GM12878 (cell line): Measurements from ENCODE around the gene DDX50. TPM values are rescaled to one million over a fixed set of nuclear protein-coding genes. Genes with fewer than 3 reads are reported as not detected.
A peak's percentile ranks its signal among the peaks of the same experiment; 100 is the strongest.

Experiments used
- FOXK2 ChIP-seq: fragments of 450-650 bp; IDR thresholded peaks from 2 replicates; pipeline ENCODE4 v1.6.1; 2017; ENCODE audit warnings: mild to moderate bottlenecking, moderate library complexity
- HDAC2 ChIP-seq: fragments of 200-600 bp; sonication (generic); IDR thresholded peaks from 2 replicates; pipeline ENCODE4 v1.6.1; 2017
- IKZF2 ChIP-seq, 2 experiments: fragments of 450-650 bp; IDR thresholded peaks; 2 replicates each; pipeline ENCODE4 v1.6.1; 2017; ENCODE audit warnings: mild to moderate bottlenecking in 2 of 2, moderate library complexity in 2 of 2
- MYC ChIP-seq: IDR thresholded peaks from 2 replicates; pipeline ENCODE4 v1.6.1; 2011; ENCODE audit warnings: mild to moderate bottlenecking, low read length, moderate library complexity, inconsistent platforms; ENCODE audit not compliant: insufficient read depth, insufficient replicate concordance, insufficient read length, severe bottlenecking
- NBN ChIP-seq: fragments of 450-650 bp; IDR thresholded peaks from 2 replicates; pipeline ENCODE4 v1.6.1; 2016
- NFIC ChIP-seq: IDR thresholded peaks from 2 replicates; pipeline ENCODE4 v1.6.1; 2012; ENCODE audit warnings: low read depth, mild to moderate bottlenecking, inconsistent platforms, low read length, moderate library complexity
- NFYA ChIP-seq: IDR thresholded peaks from 2 replicates; pipeline ENCODE4 v1.6.1; 2011; ENCODE audit warnings: low read depth, mild to moderate bottlenecking, low read length, improper control_type of control experiment, borderline replicate concordance
- PAX8 ChIP-seq: fragments of 450-650 bp; IDR thresholded peaks from 2 replicates; pipeline ENCODE4 v1.6.1; 2017; ENCODE audit warnings: mild to moderate bottlenecking, moderate library complexity
- POLR2A ChIP-seq: IDR thresholded peaks from 2 replicates; pipeline ENCODE4 v1.6.1; 2011; ENCODE audit warnings: low read depth, mild to moderate bottlenecking, low read length
- POLR2AphosphoS5 ChIP-seq: IDR thresholded peaks from 2 replicates; pipeline ENCODE4 v1.6.1; 2011; ENCODE audit warnings: mild to moderate bottlenecking, low read length, inconsistent platforms
- RB1 ChIP-seq: fragments of 450-650 bp; formaldehyde crosslinking; IDR thresholded peaks from 2 replicates; pipeline ENCODE4 v1.6.1; 2017; ENCODE audit warnings: mild to moderate bottlenecking, borderline replicate concordance
- RFX5 ChIP-seq: IDR thresholded peaks from 2 replicates; pipeline ENCODE4 v1.6.1; 2011; ENCODE audit warnings: low read depth, low read length, improper control_type of control experiment
- SIN3A ChIP-seq: IDR thresholded peaks from 2 replicates; pipeline ENCODE4 v1.6.1; 2012; ENCODE audit warnings: low read depth, low read length, improper control_type of control experiment
- TARDBP ChIP-seq: IDR thresholded peaks from 2 replicates; pipeline ENCODE4 v1.6.1; 2016; ENCODE audit warnings: borderline replicate concordance
- YY1 ChIP-seq: IDR thresholded peaks from 2 replicates; pipeline ENCODE4 v1.6.1; 2011; ENCODE audit warnings: low read depth, mild to moderate bottlenecking, low read length
- ZNF207 ChIP-seq: fragments of 450-650 bp; IDR thresholded peaks from 2 replicates; pipeline ENCODE4 v1.6.1; 2014; ENCODE audit warnings: antibody characterized with exemption, mild to moderate bottlenecking, borderline replicate concordance
- ZNF217 ChIP-seq: fragments of 450-650 bp; IDR thresholded peaks from 2 replicates; pipeline ENCODE4 v1.6.1; 2017; ENCODE audit warnings: antibody characterized with exemption, mild to moderate bottlenecking
- polyA plus RNA-seq, 11 experiments: library from polyadenylated mRNA; depleted of rRNA in 4 of 11; unstranded in 6 of 11; stranded (reverse) in 5 of 11; fragments of >200 nt; fragmentation: Nextera tagmentation in 4 of 11; fragmentation: Illumina TruSeq in 1 of 11; extraction: Ambion mirVana in 4 of 11; extraction: Trizol in 1 of 11; gene quantifications; 1 replicate in 1 of 11; 2 replicates in 10 of 11; pipeline versions ENCODE4 v1.2.1 to v1.2.3, GENCODE V29; 2011 to 2016; ENCODE audit warnings: inconsistent platforms in 2 of 11, missing spikeins in 2 of 11, low read depth in 1 of 11
- total RNA-seq, 4 experiments: library from RNA; depleted of rRNA in 3 of 4; stranded (reverse); fragments of >200 nt in 3 of 4; fragmentation: Illumina TruSeq in 1 of 4; extraction: Trizol in 1 of 4; gene quantifications; 2 replicates each; pipeline versions ENCODE4 v1.2.1 to v1.2.3, GENCODE V29; 2013 to 2021
- TF ChIP-seq, protein P1 (sequence below): fragments of 450-650 bp; IDR thresholded peaks from 2 replicates; pipeline ENCODE4 v1.6.1; 2016; ENCODE audit warnings: mild to moderate bottlenecking
- TF ChIP-seq, protein P2 (sequence below): fragments of 450-650 bp; IDR thresholded peaks from 2 replicates; pipeline ENCODE4 v1.6.1; 2016; ENCODE audit warnings: mild to moderate bottlenecking
- TF ChIP-seq, protein P3 (sequence below): fragments of 450-650 bp; IDR thresholded peaks from 2 replicates; pipeline ENCODE4 v1.6.1; 2014; ENCODE audit warnings: mild to moderate bottlenecking
- TF ChIP-seq, protein P4 (sequence below): IDR thresholded peaks from 2 replicates; pipeline ENCODE4 v1.6.1; 2012; ENCODE audit warnings: low read length, inconsistent platforms
- TF ChIP-seq, protein P5 (sequence below): fragments of 450-650 bp; IDR thresholded peaks from 2 replicates; pipeline ENCODE4 v1.6.1; 2017; ENCODE audit warnings: antibody characterized with exemption, mild to moderate bottlenecking, moderate library complexity
- TF ChIP-seq, protein P6 (sequence below): IDR thresholded peaks from 2 replicates; pipeline ENCODE4 v1.6.1; 2011; ENCODE audit warnings: borderline replicate concordance, low read depth, mild to moderate bottlenecking, moderate library complexity, mixed read lengths, low read length; ENCODE audit not compliant: insufficient read depth; ENCODE audit errors: extremely low read length

The DDX50 gene
- total and polyA plus RNA-seq, 10 of the 15 experiments (the other 5 are each of a cell fraction or from before 2014, with no cell fraction given), result 24.9 to 52.0 (median 36.8) TPM

DNA sequence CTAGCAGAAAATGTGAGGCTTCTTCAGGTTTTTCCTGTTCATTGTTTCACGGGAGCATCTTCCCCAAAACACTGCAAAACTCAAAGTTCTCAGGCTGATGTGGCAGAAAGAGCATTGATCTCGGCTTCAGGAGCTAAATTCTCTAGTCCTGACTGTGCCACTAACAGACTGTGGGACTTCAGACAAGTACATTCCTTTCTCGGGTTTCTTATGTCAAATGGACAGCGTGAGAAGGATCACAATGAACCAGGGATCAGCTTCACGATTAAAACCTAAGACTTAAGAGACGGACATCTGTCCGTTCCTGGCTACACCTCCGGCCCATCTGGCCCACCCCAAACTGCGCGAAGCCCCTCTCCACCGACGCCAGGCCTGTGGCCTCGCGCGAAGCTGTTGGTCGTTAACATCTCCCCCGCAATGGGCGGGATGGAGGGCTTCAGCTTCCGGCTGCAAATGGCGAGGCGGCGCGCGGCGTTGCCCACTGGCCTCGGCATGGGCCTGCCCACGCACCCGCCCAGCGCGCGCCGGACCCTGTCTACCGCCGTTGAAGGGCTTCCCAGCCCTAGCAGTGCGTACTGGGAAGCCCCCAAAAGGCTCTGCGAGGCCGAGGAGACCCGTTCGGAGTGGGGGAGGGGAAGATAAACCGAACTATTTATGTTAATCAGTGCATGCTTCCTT lies 549 bp upstream of the DDX50 start (continued):
- TF ChIP-seq SIN3A, result no peak
- TF ChIP-seq, protein P1, sequence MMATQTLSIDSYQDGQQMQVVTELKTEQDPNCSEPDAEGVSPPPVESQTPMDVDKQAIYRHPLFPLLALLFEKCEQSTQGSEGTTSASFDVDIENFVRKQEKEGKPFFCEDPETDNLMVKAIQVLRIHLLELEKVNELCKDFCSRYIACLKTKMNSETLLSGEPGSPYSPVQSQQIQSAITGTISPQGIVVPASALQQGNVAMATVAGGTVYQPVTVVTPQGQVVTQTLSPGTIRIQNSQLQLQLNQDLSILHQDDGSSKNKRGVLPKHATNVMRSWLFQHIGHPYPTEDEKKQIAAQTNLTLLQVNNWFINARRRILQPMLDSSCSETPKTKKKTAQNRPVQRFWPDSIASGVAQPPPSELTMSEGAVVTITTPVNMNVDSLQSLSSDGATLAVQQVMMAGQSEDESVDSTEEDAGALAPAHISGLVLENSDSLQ, result no peak
- TF ChIP-seq POLR2AphosphoS5, result peak; percentile 93
- TF ChIP-seq HDAC2, result no peak
- TF ChIP-seq, protein P2, sequence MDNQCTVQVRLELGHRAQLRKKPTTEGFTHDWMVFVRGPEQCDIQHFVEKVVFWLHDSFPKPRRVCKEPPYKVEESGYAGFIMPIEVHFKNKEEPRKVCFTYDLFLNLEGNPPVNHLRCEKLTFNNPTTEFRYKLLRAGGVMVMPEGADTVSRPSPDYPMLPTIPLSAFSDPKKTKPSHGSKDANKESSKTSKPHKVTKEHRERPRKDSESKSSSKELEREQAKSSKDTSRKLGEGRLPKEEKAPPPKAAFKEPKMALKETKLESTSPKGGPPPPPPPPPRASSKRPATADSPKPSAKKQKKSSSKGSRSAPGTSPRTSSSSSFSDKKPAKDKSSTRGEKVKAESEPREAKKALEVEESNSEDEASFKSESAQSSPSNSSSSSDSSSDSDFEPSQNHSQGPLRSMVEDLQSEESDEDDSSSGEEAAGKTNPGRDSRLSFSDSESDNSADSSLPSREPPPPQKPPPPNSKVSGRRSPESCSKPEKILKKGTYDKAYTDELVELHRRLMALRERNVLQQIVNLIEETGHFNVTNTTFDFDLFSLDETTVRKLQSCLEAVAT, result peak; percentile 95
- TF ChIP-seq, protein P3, sequence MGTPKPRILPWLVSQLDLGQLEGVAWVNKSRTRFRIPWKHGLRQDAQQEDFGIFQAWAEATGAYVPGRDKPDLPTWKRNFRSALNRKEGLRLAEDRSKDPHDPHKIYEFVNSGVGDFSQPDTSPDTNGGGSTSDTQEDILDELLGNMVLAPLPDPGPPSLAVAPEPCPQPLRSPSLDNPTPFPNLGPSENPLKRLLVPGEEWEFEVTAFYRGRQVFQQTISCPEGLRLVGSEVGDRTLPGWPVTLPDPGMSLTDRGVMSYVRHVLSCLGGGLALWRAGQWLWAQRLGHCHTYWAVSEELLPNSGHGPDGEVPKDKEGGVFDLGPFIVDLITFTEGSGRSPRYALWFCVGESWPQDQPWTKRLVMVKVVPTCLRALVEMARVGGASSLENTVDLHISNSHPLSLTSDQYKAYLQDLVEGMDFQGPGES, result no peak
- TF ChIP-seq YY1, result peak; percentile 74
- no peak for TF ChIP-seq TARDBP
- TF ChIP-seq RFX5, result no peak
- TF ChIP-seq POLR2A, result peak; percentile 82
- TF ChIP-seq, protein P4, sequence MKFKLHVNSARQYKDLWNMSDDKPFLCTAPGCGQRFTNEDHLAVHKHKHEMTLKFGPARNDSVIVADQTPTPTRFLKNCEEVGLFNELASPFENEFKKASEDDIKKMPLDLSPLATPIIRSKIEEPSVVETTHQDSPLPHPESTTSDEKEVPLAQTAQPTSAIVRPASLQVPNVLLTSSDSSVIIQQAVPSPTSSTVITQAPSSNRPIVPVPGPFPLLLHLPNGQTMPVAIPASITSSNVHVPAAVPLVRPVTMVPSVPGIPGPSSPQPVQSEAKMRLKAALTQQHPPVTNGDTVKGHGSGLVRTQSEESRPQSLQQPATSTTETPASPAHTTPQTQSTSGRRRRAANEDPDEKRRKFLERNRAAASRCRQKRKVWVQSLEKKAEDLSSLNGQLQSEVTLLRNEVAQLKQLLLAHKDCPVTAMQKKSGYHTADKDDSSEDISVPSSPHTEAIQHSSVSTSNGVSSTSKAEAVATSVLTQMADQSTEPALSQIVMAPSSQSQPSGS, result no peak; the same call in 1 of the 2 replicates
- TF ChIP-seq NFIC, result no peak; the same call in 1 of the 2 replicates
- TF ChIP-seq, protein P5, sequence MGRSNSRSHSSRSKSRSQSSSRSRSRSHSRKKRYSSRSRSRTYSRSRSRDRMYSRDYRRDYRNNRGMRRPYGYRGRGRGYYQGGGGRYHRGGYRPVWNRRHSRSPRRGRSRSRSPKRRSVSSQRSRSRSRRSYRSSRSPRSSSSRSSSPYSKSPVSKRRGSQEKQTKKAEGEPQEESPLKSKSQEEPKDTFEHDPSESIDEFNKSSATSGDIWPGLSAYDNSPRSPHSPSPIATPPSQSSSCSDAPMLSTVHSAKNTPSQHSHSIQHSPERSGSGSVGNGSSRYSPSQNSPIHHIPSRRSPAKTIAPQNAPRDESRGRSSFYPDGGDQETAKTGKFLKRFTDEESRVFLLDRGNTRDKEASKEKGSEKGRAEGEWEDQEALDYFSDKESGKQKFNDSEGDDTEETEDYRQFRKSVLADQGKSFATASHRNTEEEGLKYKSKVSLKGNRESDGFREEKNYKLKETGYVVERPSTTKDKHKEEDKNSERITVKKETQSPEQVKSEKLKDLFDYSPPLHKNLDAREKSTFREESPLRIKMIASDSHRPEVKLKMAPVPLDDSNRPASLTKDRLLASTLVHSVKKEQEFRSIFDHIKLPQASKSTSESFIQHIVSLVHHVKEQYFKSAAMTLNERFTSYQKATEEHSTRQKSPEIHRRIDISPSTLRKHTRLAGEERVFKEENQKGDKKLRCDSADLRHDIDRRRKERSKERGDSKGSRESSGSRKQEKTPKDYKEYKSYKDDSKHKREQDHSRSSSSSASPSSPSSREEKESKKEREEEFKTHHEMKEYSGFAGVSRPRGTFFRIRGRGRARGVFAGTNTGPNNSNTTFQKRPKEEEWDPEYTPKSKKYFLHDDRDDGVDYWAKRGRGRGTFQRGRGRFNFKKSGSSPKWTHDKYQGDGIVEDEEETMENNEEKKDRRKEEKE, result no peak
- no peak for TF ChIP-seq FOXK2
- TF ChIP-seq RB1, result peak; percentile 32; the same call in 1 of the 2 replicates
- TF ChIP-seq MYC, result no peak
- TF ChIP-seq, protein P6, sequence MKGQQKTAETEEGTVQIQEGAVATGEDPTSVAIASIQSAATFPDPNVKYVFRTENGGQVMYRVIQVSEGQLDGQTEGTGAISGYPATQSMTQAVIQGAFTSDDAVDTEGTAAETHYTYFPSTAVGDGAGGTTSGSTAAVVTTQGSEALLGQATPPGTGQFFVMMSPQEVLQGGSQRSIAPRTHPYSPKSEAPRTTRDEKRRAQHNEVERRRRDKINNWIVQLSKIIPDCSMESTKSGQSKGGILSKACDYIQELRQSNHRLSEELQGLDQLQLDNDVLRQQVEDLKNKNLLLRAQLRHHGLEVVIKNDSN, result no peak
- no peak for TF ChIP-seq NFYA
- peak; percentile 92 for TF ChIP-seq ZNF207
- TF ChIP-seq PAX8, result no peak
- no peak for TF ChIP-seq ZNF217
- no peak for TF ChIP-seq IKZF2 (IDR thresholded peaks at IDR 0.05)
- TF ChIP-seq NBN, result no peak
